NCI-H460 (cell line): ENCODE measurements around the gene SLC9A5. TPM values are rescaled to one million over a fixed set of nuclear protein-coding genes. Genes with fewer than 3 reads are reported as not detected.
A peak's percentile ranks its signal among the peaks of the same experiment; 100 is the strongest.

ENCODE experiments used
- DNase-seq: peaks from one replicate; pipeline ENCODE4 v3.0.0-alpha.2; 2016; ENCODE audit warnings: low read depth; ENCODE audit errors: extremely low read depth
- polyA plus RNA-seq: library from polyadenylated mRNA; depleted of rRNA; stranded (reverse); fragments of >200 nt; gene quantifications from 2 replicates; pipeline ENCODE4 v1.2.3, GENCODE V29; 2014; cell fraction: nucleus; rRNA removed
- total RNA-seq: library from RNA; depleted of rRNA; stranded (reverse); fragments of >200 nt; shearing (Covaris generic); gene quantifications from 2 replicates; pipeline ENCODE4 v1.2.3, GENCODE V29; 2014; rRNA removed

SLC9A5 gene
- 0.78 and 0.94 TPM in 2 replicates for total RNA-seq
- polyA plus RNA-seq: 8.1 and 11.1 TPM in 2 replicates

GRCh38 chr16:67248401-67249177 lies at the start of gene SLC9A5:
Gene SLC9A5 (plus strand): TSS chr16:67248979. CDS start chr16:67249015, 36 bp downstream.
- no peak for DNase-seq

GRCh38 chr16:67199011-67199807 lies 49.6 kb upstream of the SLC9A5 start, which contains the start of gene ELMO3:
Gene ELMO3 (plus strand): TSS chr16:67199131. CDS start chr16:67199327, 196 bp downstream.
- no peak for DNase-seq

- no peak for DNase-seq
Observed at GRCh38 chr16:67199808-67200198, 49.0 kb upstream of the SLC9A5 start.

- no peak for DNase-seq
Observed at GRCh38 chr16:67200491-67200890, 48.3 kb upstream of the SLC9A5 start.

- DNase-seq: no peak
Observed at GRCh38 chr16:67201411-67202345, 47.1 kb upstream of the SLC9A5 start.

- no peak for DNase-seq
Observed at GRCh38 chr16:67202426-67202825, 46.4 kb upstream of the SLC9A5 start.

- DNase-seq: no peak
Observed at GRCh38 chr16:67202956-67203493, 45.8 kb upstream of the SLC9A5 start.

- no peak for DNase-seq
Observed at GRCh38 chr16:67204076-67204475, 44.7 kb upstream of the SLC9A5 start.

GRCh38 chr16:67206129-67206837 lies 42.5 kb upstream of the SLC9A5 start:
- DNase-seq: no peak

GRCh38 chr16:67206838-67207248 lies 41.9 kb upstream of the SLC9A5 start:
- DNase-seq: no peak

- DNase-seq: peak; percentile 47
Observed at GRCh38 chr16:67207249-67208091, 41.3 kb upstream of the SLC9A5 start.

GRCh38 chr16:67208154-67208896 lies 40.5 kb upstream of the SLC9A5 start:
- DNase-seq: no peak

- DNase-seq: no peak
Observed at GRCh38 chr16:67209565-67209964, 39.2 kb upstream of the SLC9A5 start.

GRCh38 chr16:67210069-67210937 lies 38.5 kb upstream of the SLC9A5 start:
- DNase-seq: no peak

GRCh38 chr16:67211674-67212073 lies 37.1 kb upstream of the SLC9A5 start:
- no peak for DNase-seq

GRCh38 chr16:67212766-67213165 lies 36.0 kb upstream of the SLC9A5 start:
- no peak for DNase-seq
